ENCODE data around the gene SASS6.

SASS6 gene

GRCh38 chr1:100145116-100145515 is 12.4 kb upstream of the SASS6 start:
- no peaks in the 10 kb centered on the region for H3K4me1 ChIP-seq (ENCODE audit: control insufficient read depth, low read depth, low read length)
- no peak overlapping the region for H3K18ac ChIP-seq (ENCODE audit: low read length)
- no peak overlapping the region for H3K9ac ChIP-seq (ENCODE audit: low read length)
- no peak overlapping the region for H4K5ac ChIP-seq (ENCODE audit: low read length)
- H4K8ac ChIP-seq (ENCODE audit: low read depth, low read length) = no peak overlapping the region
- H3K56ac ChIP-seq (ENCODE audit: low read length) = no peak overlapping the region
- H3K79me1 ChIP-seq (ENCODE audit: low read length) = no peaks in the 10 kb centered on the region
- no peak overlapping the region for H2BK15ac ChIP-seq (replicated peaks; ENCODE audit: low read depth)
- no peak for DNase-seq
- no peak overlapping the region for H3K4me3 ChIP-seq (ENCODE audit: low read length)
- H3K79me2 ChIP-seq (ENCODE audit: control insufficient read depth, insufficient read depth, low read length) = no peaks in the 10 kb centered on the region
- no peak overlapping the region for H3K23ac ChIP-seq (ENCODE audit: low read length)
- no peak overlapping the region for H3K4me2 ChIP-seq (ENCODE audit: low read length)
- no peak overlapping the region for H3K4ac ChIP-seq (ENCODE audit: low read depth, low read length)
- H3K36me3 ChIP-seq (ENCODE audit: control insufficient read depth, insufficient read depth, low read length) = peaks cover 2% of the 10 kb centered on the region
- WGBS (ENCODE audit: extremely low coverage, insufficient coverage, low lambda C conversion rate) = no CpG with 5 or more reads among the region's 3 CpGs
- no peaks in the 10 kb centered on the region for H3K27me3 ChIP-seq (ENCODE audit: insufficient read depth, low read length, poor library complexity)
- H2AK5ac ChIP-seq (ENCODE audit: low read length) = no peak overlapping the region
- no peak overlapping the region for H3K27ac ChIP-seq (ENCODE audit: low read depth, low read length)
- no peak overlapping the region for H2BK5ac ChIP-seq (ENCODE audit: low read length)
- no peak overlapping the region for H2BK120ac ChIP-seq (ENCODE audit: low read depth, low read length)

- Histone ChIP-seq H2BK120ac (ENCODE audit: low read depth, low read length) (no peak overlapping the region), H3K4me2 (ENCODE audit: low read length) (no peak overlapping the region), H3K36me3 (ENCODE audit: control insufficient read depth, insufficient read depth, low read length) (no peaks in the 10 kb centered on the region), H3K4me1 (ENCODE audit: control insufficient read depth, low read depth, low read length) (no peaks in the 10 kb centered on the region), H2BK5ac (ENCODE audit: low read length) (no peak overlapping the region), H3K56ac (ENCODE audit: low read length) (no peak overlapping the region), H3K4ac (ENCODE audit: low read depth, low read length) (no peak overlapping the region), H3K27ac (ENCODE audit: low read depth, low read length) (no peak overlapping the region), H3K9ac (ENCODE audit: low read length) (no peak overlapping the region), H2AK5ac (ENCODE audit: low read length) (no peak overlapping the region), H4K5ac (ENCODE audit: low read length) (no peak overlapping the region), H3K79me2 (ENCODE audit: control insufficient read depth, insufficient read depth, low read length) (no peaks in the 10 kb centered on the region), H3K79me1 (ENCODE audit: low read length) (no peaks in the 10 kb centered on the region), H3K4me3 (ENCODE audit: low read length) (no peak overlapping the region), H4K8ac (ENCODE audit: low read depth, low read length) (no peak overlapping the region), H3K23ac (ENCODE audit: low read length) (no peak overlapping the region), H3K18ac (ENCODE audit: low read length) (no peak overlapping the region), H2BK15ac (replicated peaks; ENCODE audit: low read depth) (no peak overlapping the region), H3K27me3 (ENCODE audit: insufficient read depth, low read length, poor library complexity) (no peaks in the 10 kb centered on the region)
- no peak for DNase-seq
- 100% methylated on average over 1 of the region's 3 CpGs for WGBS (ENCODE audit: extremely low coverage, insufficient coverage, low lambda C conversion rate)
Observed at GRCh38 chr1:100142343-100142742, 9.6 kb upstream of the SASS6 start.

GRCh38 chr1:100141192-100141591 is 8.5 kb upstream of the SASS6 start:
- Histone ChIP-seq H3K27ac (ENCODE audit: low read depth, low read length) (no peak overlapping the region), H3K4me2 (ENCODE audit: low read length) (no peak overlapping the region), H3K9ac (ENCODE audit: low read length) (no peak overlapping the region), H3K18ac (ENCODE audit: low read length) (no peak overlapping the region), H2BK120ac (ENCODE audit: low read depth, low read length) (no peak overlapping the region), H2BK5ac (ENCODE audit: low read length) (no peak overlapping the region), H3K36me3 (ENCODE audit: control insufficient read depth, insufficient read depth, low read length) (no peaks in the 10 kb centered on the region), H3K27me3 (ENCODE audit: insufficient read depth, low read length, poor library complexity) (no peaks in the 10 kb centered on the region), H4K8ac (ENCODE audit: low read depth, low read length) (no peak overlapping the region), H3K56ac (ENCODE audit: low read length) (no peak overlapping the region), H3K4me3 (ENCODE audit: low read length) (no peak overlapping the region), H2AK5ac (ENCODE audit: low read length) (no peak overlapping the region), H3K23ac (ENCODE audit: low read length) (no peak overlapping the region), H3K79me1 (ENCODE audit: low read length) (no peaks in the 10 kb centered on the region), H2BK15ac (replicated peaks; ENCODE audit: low read depth) (no peak overlapping the region), H3K79me2 (ENCODE audit: control insufficient read depth, insufficient read depth, low read length) (no peaks in the 10 kb centered on the region), H4K5ac (ENCODE audit: low read length) (no peak overlapping the region), H3K4ac (ENCODE audit: low read depth, low read length) (no peak overlapping the region), H3K4me1 (ENCODE audit: control insufficient read depth, low read depth, low read length) (no peaks in the 10 kb centered on the region)
- no CpG with 5 or more reads among the region's 4 CpGs for WGBS (ENCODE audit: extremely low coverage, insufficient coverage, low lambda C conversion rate)
- DNase-seq = no peak

- DNase-seq = no peak
- Histone ChIP-seq H3K79me2 (ENCODE audit: control insufficient read depth, insufficient read depth, low read length) (no peaks in the 10 kb centered on the region), H3K9ac (ENCODE audit: low read length) (no peak overlapping the region), H3K56ac (ENCODE audit: low read length) (no peak overlapping the region), H2AK5ac (ENCODE audit: low read length) (no peak overlapping the region), H3K79me1 (ENCODE audit: low read length) (peaks cover 4% of the 10 kb centered on the region), H4K5ac (ENCODE audit: low read length) (no peak overlapping the region), H2BK15ac (replicated peaks; ENCODE audit: low read depth) (no peak overlapping the region), H3K23ac (ENCODE audit: low read length) (no peak overlapping the region), H2BK120ac (ENCODE audit: low read depth, low read length) (no peak overlapping the region), H3K27me3 (ENCODE audit: insufficient read depth, low read length, poor library complexity) (no peaks in the 10 kb centered on the region), H4K8ac (ENCODE audit: low read depth, low read length) (no peak overlapping the region), H3K4me3 (ENCODE audit: low read length) (no peak overlapping the region), H2BK5ac (ENCODE audit: low read length) (no peak overlapping the region), H3K4me2 (ENCODE audit: low read length) (no peak overlapping the region), H3K36me3 (ENCODE audit: control insufficient read depth, insufficient read depth, low read length) (no peaks in the 10 kb centered on the region), H3K27ac (ENCODE audit: low read depth, low read length) (no peak overlapping the region), H3K4ac (ENCODE audit: low read depth, low read length) (no peak overlapping the region), H3K18ac (ENCODE audit: low read length) (no peak overlapping the region), H3K4me1 (ENCODE audit: control insufficient read depth, low read depth, low read length) (no peaks in the 10 kb centered on the region)
- WGBS (ENCODE audit: extremely low coverage, insufficient coverage, low lambda C conversion rate) = no CpG with 5 or more reads among the region's 2 CpGs
Observed at GRCh38 chr1:100137602-100138001, 4.9 kb upstream of the SASS6 start.

GRCh38 chr1:100134872-100135271 is 2.1 kb upstream of the SASS6 start:
- Histone ChIP-seq H2BK120ac (ENCODE audit: low read depth, low read length) (no peak overlapping the region), H3K27ac (ENCODE audit: low read depth, low read length) (no peak overlapping the region), H3K79me2 (ENCODE audit: control insufficient read depth, insufficient read depth, low read length) (peaks cover 17% of the 10 kb centered on the region), H3K23ac (ENCODE audit: low read length) (no peak overlapping the region), H3K56ac (ENCODE audit: low read length) (no peak overlapping the region), H2BK5ac (ENCODE audit: low read length) (no peak overlapping the region), H2BK15ac (replicated peaks; ENCODE audit: low read depth) (no peak overlapping the region), H3K4me1 (ENCODE audit: control insufficient read depth, low read depth, low read length) (no peaks in the 10 kb centered on the region), H3K9ac (ENCODE audit: low read length) (no peak overlapping the region), H2AK5ac (ENCODE audit: low read length) (no peak overlapping the region), H4K8ac (ENCODE audit: low read depth, low read length) (no peak overlapping the region), H3K79me1 (ENCODE audit: low read length) (peaks cover 9% of the 10 kb centered on the region), H3K27me3 (ENCODE audit: insufficient read depth, low read length, poor library complexity) (no peaks in the 10 kb centered on the region), H3K4me2 (ENCODE audit: low read length) (no peak overlapping the region), H3K18ac (ENCODE audit: low read length) (no peak overlapping the region), H3K4me3 (ENCODE audit: low read length) (no peak overlapping the region), H4K5ac (ENCODE audit: low read length) (no peak overlapping the region), H3K36me3 (ENCODE audit: control insufficient read depth, insufficient read depth, low read length) (no peaks in the 10 kb centered on the region), H3K4ac (ENCODE audit: low read depth, low read length) (no peak overlapping the region)
- DNase-seq = peak; percentile 3
- WGBS (ENCODE audit: extremely low coverage, insufficient coverage, low lambda C conversion rate) = no CpG with 5 or more reads among the region's 3 CpGs

- H2BK15ac ChIP-seq (replicated peaks; ENCODE audit: low read depth) = no peak overlapping the region
- peaks cover 11% of the 10 kb centered on the region for H3K79me1 ChIP-seq (ENCODE audit: low read length)
- H3K27me3 ChIP-seq (ENCODE audit: insufficient read depth, low read length, poor library complexity) = no peaks in the 10 kb centered on the region
- peak overlapping the region; percentile 84 for H3K4me2 ChIP-seq (ENCODE audit: low read length)
- no peak overlapping the region for H3K18ac ChIP-seq (ENCODE audit: low read length)
- no peak overlapping the region for H4K8ac ChIP-seq (ENCODE audit: low read depth, low read length)
- no peak overlapping the region for H4K5ac ChIP-seq (ENCODE audit: low read length)
- H3K23ac ChIP-seq (ENCODE audit: low read length) = no peak overlapping the region
- no peak overlapping the region for H3K27ac ChIP-seq (ENCODE audit: low read depth, low read length)
- H3K4ac ChIP-seq (ENCODE audit: low read depth, low read length) = no peak overlapping the region
- peak; percentile 0 for DNase-seq
- no peaks in the 10 kb centered on the region for H3K36me3 ChIP-seq (ENCODE audit: control insufficient read depth, insufficient read depth, low read length)
- no peaks in the 10 kb centered on the region for H3K4me1 ChIP-seq (ENCODE audit: control insufficient read depth, low read depth, low read length)
- no peak overlapping the region for H2BK120ac ChIP-seq (ENCODE audit: low read depth, low read length)
- WGBS (ENCODE audit: extremely low coverage, insufficient coverage, low lambda C conversion rate) = no CpG with 5 or more reads among the region's 8 CpGs
- H3K56ac ChIP-seq (ENCODE audit: low read length) = peak overlapping the region; percentile 18
- H3K79me2 ChIP-seq (ENCODE audit: control insufficient read depth, insufficient read depth, low read length) = peaks cover 22% of the 10 kb centered on the region
- H3K9ac ChIP-seq (ENCODE audit: low read length) = peak overlapping the region; percentile 56
- no peak overlapping the region for H2AK5ac ChIP-seq (ENCODE audit: low read length)
- H3K4me3 ChIP-seq (ENCODE audit: low read length) = peak overlapping the region; percentile 2
- no peak overlapping the region for H2BK5ac ChIP-seq (ENCODE audit: low read length)
Observed at GRCh38 chr1:100131623-100132022, 1.1 kb downstream of the SASS6 start.
